ENCODE data around the gene EVX2.

Gene EVX2

GRCh38 chr2:176122683-176123410 lies 39.1 kb upstream of the EVX2 start, which contains the start of gene HOXD9:
Gene HOXD9 (plus strand): TSS chr2:176122719. CDS start chr2:176122769, 50 bp downstream.
- Histone ChIP-seq H4K20me1 (ENCODE audit: insufficient read depth, low read length) (no peaks in the 10 kb centered on the region), H3K79me2 (ENCODE audit: insufficient read depth, low read length) (no peaks in the 10 kb centered on the region), H3K9me3 (ENCODE audit: low read length) (no peaks in the 10 kb centered on the region), H3K4me2 (ENCODE audit: low read length) (no peak within 1 kb of the TSS), H3K4me1 (ENCODE audit: insufficient read depth, low read length, severe bottlenecking) (no peaks in the 10 kb centered on the region), H3K4me3 (ENCODE audit: low read depth, low read length, poor library complexity, severe bottlenecking) (no peak within 1 kb of the TSS), H3K27me3 (ENCODE audit: insufficient read depth, low read length) (no peaks in the 10 kb centered on the region; the same call in none of the 2 replicates), H3K9me2 (ENCODE audit: low read depth, low read length) (no peaks in the 10 kb centered on the region), H3K36me3 (ENCODE audit: insufficient read depth, low read length) (no peaks in the 10 kb centered on the region), H3K27ac (ENCODE audit: low read depth, low read length, poor library complexity, severe bottlenecking) (no peak within 1 kb of the TSS), H3F3A (ENCODE audit: insufficient read depth, low read length) (no peaks in the 10 kb centered on the region), H3K9ac (ENCODE audit: low read length) (no peak within 1 kb of the TSS), H2AFZ (ENCODE audit: low read length) (no peak within 1 kb of the TSS)
- no peak for TF ChIP-seq EZH2 (IDR thresholded peaks at IDR 0.05; ENCODE audit: borderline replicate concordance, low read length)
- TF ChIP-seq CTCF (IDR thresholded peaks at IDR 0.05; ENCODE audit: low read length): no peak

- no peaks in the 10 kb centered on the region for H4K20me1 ChIP-seq (ENCODE audit: insufficient read depth, low read length)
- H3K9me2 ChIP-seq (ENCODE audit: low read depth, low read length): no peaks in the 10 kb centered on the region
- no peaks in the 10 kb centered on the region for H3K79me2 ChIP-seq (ENCODE audit: insufficient read depth, low read length)
- TF ChIP-seq CTCF (IDR thresholded peaks at IDR 0.05; ENCODE audit: low read length) (no peak), EZH2 (IDR thresholded peaks at IDR 0.05; ENCODE audit: borderline replicate concordance, low read length) (no peak)
- no peak overlapping the region for H2AFZ ChIP-seq (ENCODE audit: low read length)
- no peak overlapping the region for H3K27ac ChIP-seq (ENCODE audit: low read depth, low read length, poor library complexity, severe bottlenecking)
- H3K9me3 ChIP-seq (ENCODE audit: low read length): no peaks in the 10 kb centered on the region
- H3K27me3 ChIP-seq (ENCODE audit: insufficient read depth, low read length): no peaks in the 10 kb centered on the region; the same call in 1 of the 2 replicates
- no peak overlapping the region for H3K4me2 ChIP-seq (ENCODE audit: low read length)
- no peak overlapping the region for H3K9ac ChIP-seq (ENCODE audit: low read length)
- H3K36me3 ChIP-seq (ENCODE audit: insufficient read depth, low read length): no peaks in the 10 kb centered on the region
- no peaks in the 10 kb centered on the region for H3F3A ChIP-seq (ENCODE audit: insufficient read depth, low read length)
- H3K4me3 ChIP-seq (ENCODE audit: low read depth, low read length, poor library complexity, severe bottlenecking): no peak overlapping the region
- H3K4me1 ChIP-seq (ENCODE audit: insufficient read depth, low read length, severe bottlenecking): no peaks in the 10 kb centered on the region
Observed at GRCh38 chr2:176122052-176122682, 38.4 kb upstream of the EVX2 start.

DNA sequence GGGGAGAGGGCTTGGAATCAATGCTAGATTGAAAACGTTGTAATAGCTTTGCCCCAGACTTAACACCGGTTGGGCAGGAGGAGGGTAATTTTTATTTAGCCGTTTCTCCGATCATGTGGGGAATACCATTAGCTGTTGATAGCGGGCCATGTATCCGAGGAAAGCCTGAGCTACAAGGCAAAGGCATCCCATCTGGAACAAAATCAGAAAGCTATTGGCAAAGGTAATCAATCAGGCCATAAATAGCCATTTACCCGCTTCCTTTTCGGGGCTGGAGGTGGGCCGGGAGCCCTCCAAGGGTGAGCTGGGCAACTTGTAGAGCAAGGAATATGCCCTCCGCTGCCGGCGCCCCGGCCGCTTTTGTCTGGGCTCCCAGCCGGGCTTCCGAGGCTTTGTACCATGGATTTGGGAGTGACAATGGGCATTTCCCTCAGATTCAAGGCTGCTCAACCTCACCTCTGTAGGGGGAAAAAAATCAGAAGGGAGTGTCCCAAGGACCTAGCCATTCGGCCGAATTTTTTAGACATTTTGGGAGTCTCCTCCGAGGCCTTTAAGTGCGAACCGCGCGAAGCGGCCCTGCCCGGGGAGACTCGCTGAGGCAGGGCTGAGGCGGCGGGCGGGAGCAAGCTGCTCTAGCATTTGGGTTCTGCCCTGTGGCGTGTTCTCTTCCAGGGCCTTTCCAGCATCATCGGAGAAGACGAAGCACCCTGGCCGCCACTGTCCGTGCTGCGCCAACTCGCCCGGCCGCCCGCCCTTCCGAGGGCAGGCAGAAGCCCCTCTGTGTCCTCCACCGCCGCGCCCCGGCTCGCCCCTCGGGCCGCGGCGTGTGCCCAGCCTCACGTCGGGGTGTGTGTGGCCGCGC lies 37.7 kb upstream of the EVX2 start:
- no peaks in the 10 kb centered on the region for H3K4me1 ChIP-seq (ENCODE audit: insufficient read depth, low read length, severe bottlenecking)
- H3K27ac ChIP-seq (ENCODE audit: low read depth, low read length, poor library complexity, severe bottlenecking): no peak overlapping the region
- no peaks in the 10 kb centered on the region for H3K36me3 ChIP-seq (ENCODE audit: insufficient read depth, low read length)
- no peaks in the 10 kb centered on the region; the same call in 1 of the 2 replicates for H3K27me3 ChIP-seq (ENCODE audit: insufficient read depth, low read length)
- TF ChIP-seq CTCF (IDR thresholded peaks at IDR 0.05; ENCODE audit: low read length) (no peak), EZH2 (IDR thresholded peaks at IDR 0.05; ENCODE audit: borderline replicate concordance, low read length) (no peak)
- no peaks in the 10 kb centered on the region for H3K9me3 ChIP-seq (ENCODE audit: low read length)
- H3K9ac ChIP-seq (ENCODE audit: low read length): no peak overlapping the region
- no peaks in the 10 kb centered on the region for H3F3A ChIP-seq (ENCODE audit: insufficient read depth, low read length)
- no peak overlapping the region for H2AFZ ChIP-seq (ENCODE audit: low read length)
- H4K20me1 ChIP-seq (ENCODE audit: insufficient read depth, low read length): no peaks in the 10 kb centered on the region
- H3K4me2 ChIP-seq (ENCODE audit: low read length): no peak overlapping the region
- H3K4me3 ChIP-seq (ENCODE audit: low read depth, low read length, poor library complexity, severe bottlenecking): no peak overlapping the region
- no peaks in the 10 kb centered on the region for H3K9me2 ChIP-seq (ENCODE audit: low read depth, low read length)
- H3K79me2 ChIP-seq (ENCODE audit: insufficient read depth, low read length): no peaks in the 10 kb centered on the region

Data from OCI-LY1 (cell line).